ENCODE data around the gene IQCC.

IQCC gene

GRCh38 chr1:32178380-32179192 lies 26.9 kb upstream of the IQCC start:
- POLR2A ChIA-PET = interaction anchor here (0.6 to 2.7 kb wide), 22 partner anchors 9 to 216 kb away, joined by 3 to 26 read pairs (median 6); partner anchors contain the start of genes BSDC1, CCDC28B, HDAC1 and IQCC
- peak overlapping the region; percentile 76 for H3K27ac ChIP-seq (ENCODE audit: extremely low read depth, low read depth, low read length)
- CTCF ChIA-PET = interaction anchor here (0.7 to 1.6 kb wide), 5 partner anchors 14 to 186 kb away, joined by 3 to 5 read pairs (median 4); partner anchors contain the start of gene TMEM39B

GRCh38 chr1:32179193-32179442 lies 26.4 kb upstream of the IQCC start:
- CTCF ChIA-PET = interaction anchor here (0.7 to 1.6 kb wide), 5 partner anchors 15 to 185 kb away, joined by 3 to 5 read pairs (median 4); partner anchors contain the start of gene TMEM39B
- Histone ChIP-seq H3K27ac (ENCODE audit: extremely low read depth, low read depth, low read length) (peak overlapping the region; percentile 76), H3K4me3 (ENCODE audit: low read depth, low read length) (peak overlapping the region; percentile 25), H3K9me3 (ENCODE audit: control insufficient read depth, insufficient read depth, low read depth, low read length) (no peaks in the 10 kb centered on the region), H3K4me1 (ENCODE audit: control insufficient read depth, insufficient read depth, low read length) (peaks cover 6% of the 10 kb centered on the region; the same call in 1 of the 2 replicates), H3K36me3 (ENCODE audit: control insufficient read depth in 2 of 2, insufficient read depth in 1 of 2, low read length in 2 of 2) (peaks cover 13 to 44% of the 10 kb centered on the region in 2 experiments)
- no peak for TF ChIP-seq SP2 (tag by site-specific recombination; IDR thresholded peaks at IDR 0.05)
- no peak for TF ChIP-seq ZNF843 (tag by site-specific recombination; IDR thresholded peaks at IDR 0.05)
- no peak for TF ChIP-seq ZBTB20 (tag by site-specific recombination; IDR thresholded peaks at IDR 0.05)
- 0 out of 2 replicates have a peak, but pooled peaks have one; percentile 10 for TF ChIP-seq ZNF341 (tag by site-specific recombination; IDR thresholded peaks at IDR 0.05; ENCODE audit: low read depth)
- no peak for TF ChIP-seq HOXD13 (CRISPR knock-in tag; IDR thresholded peaks at IDR 0.05; ENCODE audit: borderline replicate concordance)
- no peak for TF ChIP-seq ZNF248 (tag by site-specific recombination; IDR thresholded peaks at IDR 0.05)
- peak; percentile 89; the same call in 1 of the 2 replicates for TF ChIP-seq IKZF3 (tag by site-specific recombination; IDR thresholded peaks at IDR 0.05)
- TF ChIP-seq ZNF394 (tag by site-specific recombination; IDR thresholded peaks at IDR 0.05; ENCODE audit: borderline replicate concordance) = no peak
- TF ChIP-seq ZNF639 (tag by site-specific recombination; IDR thresholded peaks at IDR 0.05) = no peak
- TF ChIP-seq GLIS1 (tag by site-specific recombination; IDR thresholded peaks at IDR 0.05) = no peak
- 0 out of 2 replicates have a peak, but pooled peaks have one; percentile 12 for TF ChIP-seq ZSCAN23 (tag by site-specific recombination; IDR thresholded peaks at IDR 0.05)
- peak; percentile 8; the same call in 1 of the 2 replicates for TF ChIP-seq ZSCAN30 (tag by site-specific recombination; IDR thresholded peaks at IDR 0.05)
- POLR2A ChIA-PET = interaction anchor here (0.6 to 2.7 kb wide), 23 partner anchors 9 to 534 kb away, joined by 3 to 26 read pairs (median 6); partner anchors contain the start of genes BSDC1, CCDC28B, HDAC1 and IQCC

More at GRCh38 chr1:32178380-32179192, 26.9 kb upstream of the IQCC start:
- H3K9me3 ChIP-seq (ENCODE audit: control insufficient read depth, insufficient read depth, low read depth, low read length) = no peaks in the 10 kb centered on the region
- TF ChIP-seq ZNF302 (tag by site-specific recombination; IDR thresholded peaks at IDR 0.05; ENCODE audit: low read depth) = no peak
- TF ChIP-seq PRDM1 (tag by site-specific recombination; IDR thresholded peaks at IDR 0.05) = peak; percentile 73
- TF ChIP-seq ZNF37A (tag by site-specific recombination; IDR thresholded peaks at IDR 0.05) = no peak
- peak; percentile 87 for TF ChIP-seq ZSCAN16 (tag by site-specific recombination; IDR thresholded peaks at IDR 0.05)
- TF ChIP-seq SP3 (tag by site-specific recombination; IDR thresholded peaks at IDR 0.05) = no peak
- H3K4me1 ChIP-seq (ENCODE audit: control insufficient read depth, insufficient read depth, low read length) = peaks cover 6% of the 10 kb centered on the region; the same call in 1 of the 2 replicates
- peaks cover 8 to 44% of the 10 kb centered on the region in 2 experiments for H3K36me3 ChIP-seq (ENCODE audit: control insufficient read depth in 2 of 2, insufficient read depth in 1 of 2, low read length in 2 of 2)
- no peak overlapping the region for H3K4me3 ChIP-seq (ENCODE audit: low read depth, low read length)

- Histone ChIP-seq H3K36me3 (ENCODE audit: control insufficient read depth in 2 of 2, insufficient read depth in 1 of 2, low read length in 2 of 2) (peaks cover 17 to 44% of the 10 kb centered on the region in 2 experiments), H3K4me3 (ENCODE audit: low read depth, low read length) (peak within 1 kb of the TSS; percentile 75), H3K4me1 (ENCODE audit: control insufficient read depth, insufficient read depth, low read length) (peaks cover 6% of the 10 kb centered on the region; the same call in 1 of the 2 replicates), H3K27ac (ENCODE audit: extremely low read depth, low read depth, low read length) (peak within 1 kb of the TSS; percentile 76), H3K9me3 (ENCODE audit: control insufficient read depth, insufficient read depth, low read depth, low read length) (no peaks in the 10 kb centered on the region)
- ChIA-PET POLR2A (interaction anchor here (0.6 to 2.7 kb wide), 25 partner anchors 8 to 533 kb away, joined by 3 to 26 read pairs (median 5); partner anchors contain the start of genes BSDC1, CCDC28B, HDAC1 and IQCC), CTCF (interaction anchor here (0.7 to 1.6 kb wide), 6 partner anchors 15 to 185 kb away, joined by 3 to 5 read pairs (median 4); partner anchors contain the start of gene TMEM39B)
- TF ChIP-seq ZBTB7A (tag by site-specific recombination; IDR thresholded peaks at IDR 0.05; ENCODE audit: low read depth) = peak; percentile 34; the same call in 1 of the 2 replicates
- peak; percentile 40; the same call in 1 of the 2 replicates for TF ChIP-seq ZSCAN16 (tag by site-specific recombination; IDR thresholded peaks at IDR 0.05)
- peak; percentile 60; the same call in 1 of the 2 replicates for TF ChIP-seq KLF10 (tag by site-specific recombination; IDR thresholded peaks at IDR 0.05)
- TF ChIP-seq ZNF398 (tag by site-specific recombination; IDR thresholded peaks at IDR 0.05) = no peak
- TF ChIP-seq EGR2 (tag by site-specific recombination; IDR thresholded peaks at IDR 0.05; ENCODE audit: low read depth) = peak; percentile 96
- TF ChIP-seq SP3 (tag by site-specific recombination; IDR thresholded peaks at IDR 0.05) = peak; percentile 87
- no peak for TF ChIP-seq ZNF133 (tag by site-specific recombination; IDR thresholded peaks at IDR 0.05)
- peak; percentile 97 for TF ChIP-seq ZNF335 (tag by site-specific recombination; conservative IDR thresholded peaks at IDR 0.05)
- peak; percentile 67 for TF ChIP-seq KLF9 (tag by site-specific recombination; IDR thresholded peaks at IDR 0.05; ENCODE audit: low read depth)
- TF ChIP-seq SP7 (tag by site-specific recombination; IDR thresholded peaks at IDR 0.05) = peak; percentile 63; the same call in 1 of the 2 replicates
- TF ChIP-seq KLF1 (tag by site-specific recombination; IDR thresholded peaks at IDR 0.05) = peak; percentile 68
These were observed 25.9 kb upstream of the IQCC start, which contains the start of gene TXLNA for GRCh38 chr1:32179443-32180185. Gene TXLNA, plus strand, starts transcription at chr1:32179675. Its CDS starts 671 bp downstream, at chr1:32180346.
